GM19468 (cell line): ENCODE data around the gene MUSTN1.

Experiments used
- ATAC-seq: cut with Tn5 transposase; IDR thresholded peaks from one replicate; pipeline ENCODE4 v1.9.1; 2021; ENCODE audit warnings: mild to moderate bottlenecking, moderate library complexity, moderate number of reproducible peaks; ENCODE audit not compliant: unreplicated experiment; ENCODE audit errors: extremely low read depth

MUSTN1 gene

GRCh38 chr3:52854013-52854412 is 19.2 kb upstream of the MUSTN1 start:
- no peak for ATAC-seq

- no peak for ATAC-seq
Measured at GRCh38 chr3:52852419-52852818, 17.6 kb upstream of the MUSTN1 start.

- no peak for ATAC-seq
Measured at GRCh38 chr3:52851348-52851747, 16.5 kb upstream of the MUSTN1 start.

GRCh38 chr3:52849656-52850055 is 14.8 kb upstream of the MUSTN1 start:
- no peak for ATAC-seq

GRCh38 chr3:52848617-52849016 is 13.8 kb upstream of the MUSTN1 start:
- no peak for ATAC-seq

- no peak for ATAC-seq
Measured at GRCh38 chr3:52847726-52848125, 12.9 kb upstream of the MUSTN1 start.

- ATAC-seq = no peak
Measured at GRCh38 chr3:52847241-52847640, 12.4 kb upstream of the MUSTN1 start.

- ATAC-seq = no peak
Measured at GRCh38 chr3:52846432-52846965, 11.7 kb upstream of the MUSTN1 start.

- no peak for ATAC-seq
Measured at GRCh38 chr3:52845691-52846431, 11.0 kb upstream of the MUSTN1 start.

- ATAC-seq = no peak
Measured at GRCh38 chr3:52845157-52845556, 10.3 kb upstream of the MUSTN1 start.

- ATAC-seq = no peak
Measured at GRCh38 chr3:52844290-52844975, 9.6 kb upstream of the MUSTN1 start.

- ATAC-seq = no peak
Measured at GRCh38 chr3:52843881-52844280, 9.1 kb upstream of the MUSTN1 start.

GRCh38 chr3:52843108-52843865 is 8.5 kb upstream of the MUSTN1 start:
- no peak for ATAC-seq

- ATAC-seq = no peak
Measured at GRCh38 chr3:52842424-52842823, 7.6 kb upstream of the MUSTN1 start.

GRCh38 chr3:52841981-52842340 is 7.1 kb upstream of the MUSTN1 start:
- ATAC-seq = no peak

GRCh38 chr3:52841211-52841980 is 6.6 kb upstream of the MUSTN1 start:
- ATAC-seq = no peak

GRCh38 chr3:52839892-52840545 is 5.2 kb upstream of the MUSTN1 start:
- no peak for ATAC-seq

- no peak for ATAC-seq
Measured at GRCh38 chr3:52839268-52839575, 4.4 kb upstream of the MUSTN1 start.

GRCh38 chr3:52838561-52839267 is 3.9 kb upstream of the MUSTN1 start:
- ATAC-seq = no peak
